ENCODE measurements around the gene NIM1K. TPM values are rescaled to one million over a fixed set of nuclear protein-coding genes. Genes with fewer than 3 reads are reported as not detected.

The NIM1K gene
- total and polyA plus RNA-seq, 10 of the 15 experiments (the other 5 are each of a cell fraction or from before 2014, with no cell fraction given) = 0.27 to 1.7 (median 0.66) TPM

GRCh38 chr5:43245724-43246385, 53.8 kb downstream of the NIM1K start (continued):
- TF ChIP-seq CEBPZ (IDR thresholded peaks at IDR 0.05; ENCODE audit: low read depth, low read length) = no peak
- TF ChIP-seq RELB (IDR thresholded peaks at IDR 0.05; ENCODE audit: low read depth) = peak; percentile 68
- TF ChIP-seq TAF1 (IDR thresholded peaks at IDR 0.05; ENCODE audit: borderline replicate concordance, low read depth, low read length) = no peak
- no peak for TF ChIP-seq MEF2B (IDR thresholded peaks at IDR 0.05; ENCODE audit: partially characterized antibody, poor library complexity, severe bottlenecking)
- TF ChIP-seq GABPA (IDR thresholded peaks at IDR 0.05; ENCODE audit: low read depth) = no peak
- no peak for TF ChIP-seq NFYA (IDR thresholded peaks at IDR 0.05; ENCODE audit: borderline replicate concordance, low read depth, low read length)
- TF ChIP-seq BRCA1 (IDR thresholded peaks at IDR 0.05; ENCODE audit: low read depth, low read length) = no peak
- peak; percentile 36; the same call in 1 of the 2 replicates for TF ChIP-seq BACH1 (IDR thresholded peaks at IDR 0.05; ENCODE audit: borderline replicate concordance)
- TF ChIP-seq PKNOX1 (IDR thresholded peaks at IDR 0.05) = 0 out of 2 replicates have a peak, but pooled peaks have one; percentile 16
- TF ChIP-seq WRNIP1 (IDR thresholded peaks at IDR 0.05; ENCODE audit: borderline replicate concordance, low read depth, low read length) = no peak
- TF ChIP-seq NR2C1 (IDR thresholded peaks at IDR 0.05) = no peak
- TF ChIP-seq ATF7 (IDR thresholded peaks at IDR 0.05; ENCODE audit: low read depth) = peak; percentile 39; the same call in 1 of the 2 replicates
- TF ChIP-seq PAX5 (IDR thresholded peaks at IDR 0.05; ENCODE audit: borderline replicate concordance, low read depth, low read length) = 0 out of 2 replicates have a peak, but pooled peaks have one; percentile 18
- TF ChIP-seq PRDM15 (CRISPR knock-in tag; IDR thresholded peaks at IDR 0.05) = no peak
- 0 out of 4 replicates have a peak, but pooled peaks of 1 of the 2 experiments have one; percentile 20 for TF ChIP-seq BHLHE40 (IDR thresholded peaks at IDR 0.05; ENCODE audit: borderline replicate concordance in 1 of 2, low read depth in 2 of 2, low read length in 1 of 2)
- no peak for TF ChIP-seq HDAC6 (IDR thresholded peaks at IDR 0.05; ENCODE audit: unreplicated experiment)
- TF ChIP-seq SP1 (IDR thresholded peaks at IDR 0.05; ENCODE audit: low read depth, low read length) = no peak
- TF ChIP-seq SMC3 (IDR thresholded peaks at IDR 0.05; ENCODE audit: borderline replicate concordance, low read length) = no peak
- TF ChIP-seq CHD1 (IDR thresholded peaks at IDR 0.05; ENCODE audit: low read depth, low read length) = no peak
- 0 out of 2 replicates have a peak, but pooled peaks have one; percentile 6 for TF ChIP-seq YY1 (IDR thresholded peaks at IDR 0.05; ENCODE audit: low read depth, low read length)
